NCI-H187 treated with DMSO at 0.1 percent for 48 hours (cell line): ENCODE results near the gene ZNF189.

Experiments
- DNase-seq: peaks from one replicate; lab custom pipeline; 2025; lab: John Stamatoyannopoulos, UW

ZNF189 gene

DNA sequence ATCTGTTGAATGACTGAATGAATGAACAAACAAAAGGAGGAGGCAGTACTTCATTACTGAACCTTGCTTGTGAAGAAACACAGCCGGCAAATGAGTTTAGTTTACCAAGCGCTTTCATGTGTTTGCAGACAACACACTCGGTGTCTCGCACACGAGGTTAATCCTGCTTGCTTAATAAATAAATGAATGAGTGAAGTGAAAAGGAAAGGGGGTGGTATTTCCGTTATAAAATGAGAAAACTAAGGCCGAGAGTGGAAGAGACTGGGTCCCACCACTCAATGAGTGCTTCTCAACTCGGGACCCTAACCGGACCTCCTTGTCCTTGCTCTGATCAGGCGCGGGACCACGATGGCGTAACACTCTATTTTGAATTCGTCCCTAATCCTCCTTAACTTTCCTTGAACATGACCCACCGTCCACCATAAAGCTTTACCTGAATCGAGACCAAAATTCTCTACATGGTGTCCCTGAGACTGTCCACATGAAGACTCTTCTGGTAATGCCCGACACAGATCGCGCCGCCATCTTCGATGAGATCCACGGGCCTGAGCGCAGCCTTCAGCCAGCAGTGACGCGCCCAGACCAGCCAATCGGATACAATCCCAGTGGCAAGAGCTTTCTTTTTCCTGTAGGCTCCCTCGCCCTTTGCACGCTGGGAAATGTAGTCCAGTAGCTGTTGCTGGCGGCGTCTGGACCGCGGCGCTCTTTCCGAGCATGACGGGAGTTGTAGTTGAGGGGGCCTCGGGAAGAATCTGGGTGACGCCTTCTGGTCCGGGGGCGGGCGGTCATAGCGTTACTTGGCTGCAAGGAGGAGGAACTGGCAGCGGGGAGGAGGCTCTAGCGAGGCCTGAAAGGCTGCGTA lies at the start of gene ZNF189, which contains the start of gene MRPL50:
TSS of gene ZNF189 (plus strand) at position 784 of the 862 bp plus-strand sequence. CDS start 306 bp downstream, outside the sequence.
TSS of gene MRPL50 (minus strand) at position 551 of the 862 bp plus-strand sequence. CDS start at position 525, 26 bp downstream.
- DNase-seq, result peak; percentile 71

DNA sequence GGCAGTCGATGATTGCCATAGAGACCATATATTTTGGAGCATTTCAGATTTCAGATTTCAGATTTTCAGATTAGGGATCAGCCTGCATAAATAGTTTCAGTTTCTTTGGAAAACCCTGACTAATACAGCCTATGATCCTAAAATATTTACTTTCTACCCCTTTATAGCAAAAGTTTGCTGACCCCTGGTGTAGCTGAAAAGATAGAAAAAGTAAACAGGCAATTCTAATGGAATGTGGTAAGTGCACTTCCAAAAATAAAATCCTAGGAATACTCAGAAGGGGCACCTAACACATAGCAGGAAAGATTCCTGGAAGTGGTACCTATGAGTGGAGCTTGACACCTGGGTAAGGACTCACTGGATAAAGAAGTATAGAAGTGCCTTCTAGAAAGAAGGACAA lies 48.4 kb upstream of the ZNF189 start:
- no peak for DNase-seq

DNA sequence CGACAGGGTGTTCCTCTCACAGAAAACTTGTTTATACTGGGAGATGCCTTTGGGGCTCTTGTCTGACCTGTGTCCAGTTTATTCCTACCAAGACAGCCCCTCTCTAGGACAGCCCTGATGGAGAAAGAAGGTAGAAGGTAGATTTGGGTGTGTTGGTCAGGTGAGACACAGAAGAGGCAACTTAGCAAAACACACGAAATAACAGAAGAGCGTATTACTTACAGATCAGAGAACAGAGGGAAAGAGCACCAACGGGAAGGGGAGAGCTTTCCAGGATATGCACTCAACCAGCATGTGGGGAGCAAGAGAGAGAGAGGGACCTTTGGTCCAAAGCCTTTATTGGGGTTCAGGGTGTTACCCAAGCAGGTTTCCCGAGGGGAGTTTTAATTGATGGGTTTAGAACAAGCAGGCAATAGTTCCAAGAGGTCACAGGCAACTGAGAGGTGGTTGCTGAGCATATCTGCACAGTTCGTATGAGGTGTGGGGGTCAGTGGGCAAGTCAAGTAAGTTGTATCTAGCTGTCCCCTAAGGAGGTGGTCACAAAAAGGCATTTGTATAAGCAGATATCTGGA lies 45.7 kb upstream of the ZNF189 start:
- no peak for DNase-seq

- no peak for DNase-seq
These were observed 45.0 kb upstream of the ZNF189 start for GRCh38 chr9:101353683-101354082.

DNA sequence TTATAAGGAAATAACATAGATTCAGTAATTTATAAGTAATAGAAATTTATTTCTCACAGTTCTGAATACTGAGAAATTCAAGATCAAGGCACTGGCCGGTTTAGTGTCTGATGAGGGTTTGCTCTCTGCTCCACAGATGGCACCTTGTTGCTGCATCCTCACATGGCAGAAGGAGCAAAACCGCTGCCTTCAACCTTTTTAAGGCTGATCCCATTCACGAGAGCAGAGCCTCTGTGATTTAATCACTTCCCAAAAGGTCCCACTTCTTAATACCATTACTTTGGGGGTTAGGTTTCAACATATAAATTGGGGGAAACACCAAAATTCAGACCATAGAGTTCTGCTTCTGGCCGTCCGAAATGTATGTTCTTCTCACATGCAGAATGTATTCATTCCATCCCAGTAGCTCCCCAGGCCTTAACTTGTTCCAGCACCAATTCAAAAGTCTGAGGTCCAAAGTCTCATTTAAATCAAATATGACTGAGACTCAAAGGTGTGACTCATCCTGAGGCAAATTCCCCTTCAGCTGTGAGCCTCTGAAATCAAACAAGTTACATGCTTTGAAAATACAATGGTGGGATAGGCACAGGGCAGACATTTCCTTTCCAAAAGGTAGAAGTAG lies 44.4 kb upstream of the ZNF189 start:
- no peak for DNase-seq

DNA sequence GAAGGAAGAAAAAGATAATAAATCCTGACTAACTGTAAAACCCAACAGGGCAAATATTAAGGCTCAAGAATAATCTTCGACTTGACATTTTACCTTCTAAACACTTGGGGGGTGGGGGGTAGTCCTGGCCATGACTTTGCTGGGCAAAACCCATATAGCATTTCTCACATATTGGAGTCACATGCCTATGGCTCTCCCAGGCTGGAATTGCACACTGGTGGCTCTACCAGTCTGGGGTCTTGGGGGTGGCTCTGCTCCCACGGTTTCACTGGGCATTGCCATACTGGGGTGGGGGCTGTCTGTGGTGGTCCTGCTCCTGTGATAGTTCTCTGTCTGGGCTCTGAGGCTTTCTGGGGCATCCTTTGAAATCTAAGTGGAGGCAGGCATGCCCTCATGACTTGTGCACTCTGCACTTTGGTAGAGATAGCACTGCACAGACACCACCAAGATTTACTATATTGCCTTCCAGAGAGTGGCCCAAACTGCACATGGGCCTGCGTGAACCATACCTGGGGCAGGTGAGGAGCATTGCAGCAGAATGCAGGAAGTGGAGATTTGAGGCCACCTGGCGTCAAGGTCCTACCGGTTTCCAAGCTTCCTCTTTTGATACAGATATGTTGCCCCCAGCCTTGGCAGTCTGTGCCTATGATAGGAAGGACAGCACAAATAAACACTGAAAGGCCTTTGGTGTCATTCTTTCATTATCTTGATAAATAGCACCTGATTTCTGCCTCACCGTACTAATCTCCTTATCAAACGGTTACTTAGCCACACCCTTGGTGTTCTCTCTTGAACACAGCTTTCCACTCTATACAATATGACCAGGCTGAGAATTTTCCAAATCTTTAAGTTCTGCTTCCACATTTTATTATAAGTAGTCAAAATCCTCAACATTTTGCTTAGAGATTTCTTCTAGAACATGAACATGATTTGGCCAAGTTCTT lies 43.6 kb upstream of the ZNF189 start:
- DNase-seq, result no peak

- no peak for DNase-seq
These were observed 42.0 kb upstream of the ZNF189 start for GRCh38 chr9:101356619-101357018.

DNA sequence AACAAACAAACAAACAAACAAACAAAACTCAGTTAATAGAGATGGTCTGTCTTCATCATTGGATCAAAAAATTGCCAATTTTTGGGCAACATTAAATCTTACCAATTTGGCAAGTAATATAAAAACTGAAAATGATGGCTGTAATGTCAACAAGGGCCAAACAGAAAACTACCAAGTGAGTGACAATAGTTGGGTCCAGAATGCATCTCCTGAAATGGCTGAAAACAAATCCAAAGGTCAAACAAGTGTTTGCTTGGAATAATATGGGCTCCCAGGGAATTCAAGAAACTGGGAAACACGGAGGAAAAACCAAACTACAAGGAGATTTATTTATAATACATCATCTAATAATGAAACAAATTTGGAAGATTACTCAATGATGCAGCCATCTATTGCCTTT lies 39.0 kb upstream of the ZNF189 start:
- no peak for DNase-seq

DNA sequence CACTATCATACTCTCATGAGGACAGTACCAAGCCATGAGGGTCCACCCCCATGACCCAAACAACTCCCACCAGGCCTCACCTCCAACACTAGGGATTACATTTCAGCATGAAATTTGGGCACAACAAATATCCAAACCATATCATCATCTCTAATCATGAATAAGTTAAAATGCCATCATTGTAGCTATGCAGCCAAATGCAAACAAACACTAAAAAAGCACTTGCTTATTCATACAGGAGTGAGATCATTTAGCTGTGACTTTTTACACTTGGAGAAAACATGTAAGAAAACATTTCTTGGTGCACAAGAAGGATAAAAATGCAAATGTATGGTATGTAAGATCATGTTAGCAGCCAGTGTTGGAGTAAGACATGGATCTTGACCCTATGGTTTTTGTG lies 38.0 kb upstream of the ZNF189 start:
- DNase-seq, result no peak

DNA sequence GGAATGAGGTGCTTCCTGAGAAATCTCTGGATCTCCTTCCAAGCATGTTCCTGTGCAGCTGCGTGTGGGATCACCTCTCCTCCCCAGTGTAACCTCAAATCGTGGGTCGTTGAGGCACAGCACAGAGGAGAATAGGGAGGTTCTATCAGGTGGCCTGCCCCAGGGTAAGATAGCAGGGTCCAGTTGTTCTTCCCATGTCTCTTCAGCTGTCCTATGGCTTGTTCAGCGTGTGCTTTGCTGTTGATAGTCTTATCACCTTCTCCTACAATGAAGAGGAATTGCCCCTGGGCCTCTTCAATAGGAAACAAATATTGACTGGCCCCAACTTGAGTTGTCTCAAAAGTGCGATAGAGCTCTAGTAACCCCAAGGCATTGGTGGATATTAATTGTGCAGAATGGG lies 36.2 kb upstream of the ZNF189 start:
- DNase-seq, result no peak

- DNase-seq, result no peak
These were observed 33.5 kb upstream of the ZNF189 start for GRCh38 chr9:101365181-101365580.

- DNase-seq, result no peak
These were observed 32.5 kb upstream of the ZNF189 start for GRCh38 chr9:101366038-101366756.

DNA sequence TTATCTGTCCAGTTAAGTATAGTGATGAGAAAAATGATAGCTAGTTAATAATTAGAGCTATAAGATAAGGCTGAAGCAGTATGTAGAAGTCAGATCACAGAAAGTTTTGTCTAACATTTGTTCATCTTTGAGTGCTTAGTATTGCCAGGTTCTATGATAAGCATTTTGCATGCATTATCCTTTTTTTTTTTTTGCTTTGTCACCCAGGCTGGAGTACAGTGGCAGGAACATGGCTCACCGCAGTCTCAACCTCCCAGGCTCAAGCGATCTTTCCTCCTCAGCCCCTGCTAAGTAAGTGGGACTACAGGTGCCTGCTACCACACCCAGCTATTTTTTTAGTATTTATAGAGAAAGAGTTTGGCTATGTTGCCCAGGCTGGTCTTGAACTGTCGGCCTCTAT lies 31.3 kb upstream of the ZNF189 start:
- DNase-seq, result no peak

GRCh38 chr9:101369286-101369685 lies 29.4 kb upstream of the ZNF189 start:
- no peak for DNase-seq

DNA sequence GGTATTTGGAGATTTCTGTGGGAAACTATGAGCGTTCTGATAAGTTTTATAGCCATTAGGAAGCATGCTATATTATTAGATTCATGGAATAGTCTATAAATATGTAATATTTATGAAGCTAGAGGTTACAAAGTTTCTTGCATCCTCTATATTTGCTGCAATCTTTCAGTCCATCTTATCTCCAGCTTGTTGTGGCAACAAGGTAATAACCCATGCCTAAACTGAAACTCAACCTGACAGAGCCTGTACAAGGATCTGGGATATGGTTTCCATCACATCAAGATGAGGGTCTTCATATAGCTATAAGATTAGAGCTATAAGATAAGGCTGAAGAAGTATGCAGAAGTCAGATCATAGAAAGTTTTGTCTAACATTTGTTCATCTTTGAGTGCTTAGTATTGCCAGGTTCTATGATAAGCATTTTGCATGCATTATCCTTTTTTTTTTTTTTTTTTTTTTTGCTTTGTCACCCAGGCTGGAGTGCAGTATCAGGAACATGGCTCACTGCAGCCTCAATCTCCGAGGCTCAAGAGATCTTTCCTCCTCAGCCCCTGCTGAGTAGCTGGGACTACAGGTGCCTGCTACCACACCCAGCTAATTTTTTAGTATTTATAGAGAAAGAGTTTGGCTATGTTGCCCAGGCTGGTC lies 28.6 kb upstream of the ZNF189 start:
- DNase-seq, result no peak

GRCh38 chr9:101371813-101372212 lies 26.8 kb upstream of the ZNF189 start:
- no peak for DNase-seq

- DNase-seq, result no peak
These were observed 26.1 kb upstream of the ZNF189 start for GRCh38 chr9:101372327-101373118.

- no peak for DNase-seq
These were observed 23.1 kb upstream of the ZNF189 start for GRCh38 chr9:101375546-101375945.

DNA sequence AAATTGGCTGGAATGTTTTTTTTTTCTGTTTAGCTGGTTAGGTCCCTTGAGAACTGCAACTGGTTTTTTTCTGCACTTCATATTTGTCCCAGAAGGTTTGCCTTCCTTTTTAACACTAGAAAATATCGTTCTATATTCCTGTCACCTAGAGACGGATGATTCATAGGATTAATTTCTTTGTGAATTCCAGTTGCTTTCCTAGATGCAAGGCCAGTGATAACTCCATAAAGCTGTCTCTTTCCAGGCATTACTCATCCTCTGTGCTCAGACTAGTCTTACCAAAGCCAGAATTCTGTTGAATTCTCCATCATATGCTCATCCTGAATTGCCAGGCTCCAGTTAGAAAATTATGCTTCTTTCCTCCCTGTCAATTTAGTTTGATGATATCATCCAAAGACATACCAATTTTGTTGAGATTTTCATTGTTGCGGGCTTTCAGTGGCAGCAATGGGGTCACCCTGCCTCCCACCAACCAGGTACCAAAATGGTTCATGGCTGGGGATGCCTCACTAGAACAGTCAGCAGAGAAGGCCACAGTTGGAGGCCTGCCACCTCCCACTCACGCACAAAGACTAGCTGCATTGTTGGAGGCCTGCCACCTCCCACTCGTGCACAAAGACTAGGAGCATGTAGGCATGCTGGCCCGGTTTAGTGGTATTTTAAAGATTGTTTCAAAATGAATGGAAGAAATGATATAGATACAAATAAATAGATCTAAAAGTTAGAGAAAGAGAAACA lies 22.4 kb upstream of the ZNF189 start:
- DNase-seq, result no peak
